HepG2 (cell line): ENCODE results near the gene CACNA1D. TPM values are rescaled to one million over a fixed set of nuclear protein-coding genes. Genes with fewer than 3 reads are reported as not detected.

Experiments
- ATAC-seq: fragments of 200-7000 bp; cut with Tn5 transposase; 3 replicates; pipeline ENCODE4 v1.9.1; 2020; ENCODE audit warnings: mild to moderate bottlenecking, moderate library complexity
- BruUV-seq: library from RNA; stranded (reverse); fragments of 400-500 nt; replicated peaks from 2 replicates; lab custom pipeline; 2021; lab: Mats Ljungman, UMichigan
- CTCF ChIA-PET: fragments of 300-600 bp; formaldehyde crosslinking; extraction: SDS; loops from one replicate; lab custom pipeline; 2021; ENCODE audit warnings: low total read pairs, inconsistent platforms, low intra/inter-chr PET ratio; lab: Yijun Ruan, JAX
- POLR2A ChIA-PET: fragments of 350-600 bp; sonication (Branson Sonifier 250); formaldehyde crosslinking; loops from one replicate; lab custom pipeline; 2020; ENCODE audit warnings: antibody characterized with exemption, inconsistent platforms; lab: Yijun Ruan, JAX
- DNase-seq: peaks from one replicate; pipeline ENCODE4 v3.0.0-alpha.2; 2015; ENCODE audit warnings: low spot score
- FAIRE-seq: peaks from 3 replicates; lab custom pipeline; 2011; peaks lifted over from hg19 to GRCh38; lab: Jason Lieb, UNC
- H2AFZ ChIP-seq: one replicate; pipeline ENCODE4 v1.6.1; 2011; ENCODE audit warnings: low read length, inconsistent platforms
- H3K27ac ChIP-seq: fragments of 300-600 bp; 3 replicates; pipeline ENCODE4 v1.8.0; 2011; ENCODE audit warnings: mixed run types, mild to moderate bottlenecking, mixed read lengths, low read length, inconsistent platforms; ENCODE audit not compliant: insufficient read depth; ENCODE audit errors: extremely low read length
- H3K27me3 ChIP-seq, 2 experiments: fragments of 200-600 bp in 1 of 2; 2 replicates in 1 of 2; 3 replicates in 1 of 2; pipeline versions ENCODE4 v1.6.0 to v1.8.0; 2011; ENCODE audit warnings: low read length in 2 of 2, mild to moderate bottlenecking in 2 of 2, moderate library complexity in 2 of 2, inconsistent platforms in 1 of 2; ENCODE audit not compliant: insufficient read depth in 2 of 2, control insufficient read depth in 1 of 2
- H3K36me3 ChIP-seq, 2 experiments: fragments of 200-600 bp in 1 of 2; replicated peaks in 1 of 2; 2 replicates in 1 of 2; 3 replicates in 1 of 2; pipeline versions ENCODE4 v1.5.1 to v1.8.0; 2011; ENCODE audit warnings: low read length in 2 of 2, inconsistent platforms in 1 of 2; ENCODE audit not compliant: insufficient read depth in 2 of 2, control insufficient read depth in 1 of 2
- H3K4me1 ChIP-seq: 2 replicates; pipeline ENCODE4 v1.5.1; 2012; ENCODE audit warnings: low read length, inconsistent platforms; ENCODE audit not compliant: insufficient read depth
- H3K4me2 ChIP-seq: 2 replicates; pipeline ENCODE4 v1.6.0; 2011; ENCODE audit warnings: low read depth, low read length, inconsistent platforms
- H3K4me3 ChIP-seq, 3 experiments: fragments of 200-600 bp in 1 of 3; sonication (generic), shearing (Covaris generic) in 1 of 3; replicated peaks in 1 of 3; 2 replicates each; pipeline ENCODE4 v1.5.1; 2011 to 2016; ENCODE audit warnings: low read length in 3 of 3, inconsistent platforms in 2 of 3, low read depth in 2 of 3, mild to moderate bottlenecking in 2 of 3, control low read depth in 1 of 3, mixed read lengths in 1 of 3; ENCODE audit not compliant: insufficient read depth in 1 of 3
- H3K79me2 ChIP-seq: one replicate; pipeline ENCODE4 v1.6.1; 2011; ENCODE audit warnings: low read length, inconsistent platforms; ENCODE audit not compliant: insufficient read depth
- H3K9ac ChIP-seq: 2 replicates; pipeline ENCODE4 v1.6.0; 2011; ENCODE audit warnings: mild to moderate bottlenecking, low read depth, low read length, inconsistent platforms; ENCODE audit not compliant: insufficient read depth
- H3K9me3 ChIP-seq: 2 replicates; pipeline ENCODE4 v1.5.1; 2012; ENCODE audit warnings: mild to moderate bottlenecking, low read length
- H4K20me1 ChIP-seq: 2 replicates; pipeline ENCODE4 v1.6.0; 2011; ENCODE audit warnings: inconsistent platforms, mild to moderate bottlenecking, low read length, moderate library complexity; ENCODE audit not compliant: insufficient read depth
- SMAD9 ChIP-seq: sonication (generic); formaldehyde crosslinking; IDR thresholded peaks from 2 replicates; pipeline ENCODE4 v1.5.1; 2020; ENCODE audit warnings: mild to moderate bottlenecking, missing genetic modification reagents
- TCF7 ChIP-seq: sonication (generic); IDR thresholded peaks from 2 replicates; pipeline ENCODE4 v1.6.1; 2016; ENCODE audit warnings: antibody characterized with exemption, low read depth
- ZBTB7A ChIP-seq: sonication (generic); formaldehyde crosslinking; IDR thresholded peaks from 2 replicates; pipeline ENCODE4 v1.8.0; 2022; ENCODE audit warnings: mild to moderate bottlenecking, missing genetic modification reagents
- ZFP36L2 ChIP-seq: sonication (generic); formaldehyde crosslinking; IDR thresholded peaks from 2 replicates; pipeline ENCODE4 v1.4.0; 2020; ENCODE audit warnings: missing genetic modification reagents
- WGBS: methylation state at CpG from one replicate; pipeline ENCODE4 v1.1.6; 2017; ENCODE audit warnings: low lambda C conversion rate; 5-methylcytosine and 5-hydroxymethylcytosine counted together
- in situ Hi-C: cut with HindIII; loops from 2 replicates; pipeline ENCODE4 v1.10.0; 2017; ENCODE audit warnings: low pct_unique_long_range_greater_than_20kb; ENCODE audit not compliant: extremely low pct_ligation_motif_present
- intact Hi-C: fragments of 100-400 bp; cut with micrococcal nuclease; formaldehyde crosslinking; loops from one replicate; pipeline ENCODE4 v1.10.0; 2022; ENCODE audit not compliant: unreplicated experiment
- polyA plus RNA-seq, 8 experiments: library from polyadenylated mRNA; depleted of rRNA in 3 of 8; stranded (reverse) in 7 of 8; unstranded in 1 of 8; fragments of >200 nt; fragmentation: Illumina TruSeq in 4 of 8; extraction: Trizol in 4 of 8; gene quantifications; 2 replicates each; pipeline versions ENCODE4 v1.2.1 to v1.2.3, GENCODE V29; 2011 to 2016; ENCODE audit warnings: low read depth in 4 of 8, missing spikeins in 1 of 8, mixed read lengths in 1 of 8; ENCODE audit not compliant: insufficient read depth in 1 of 8
- total RNA-seq, 5 experiments: library from RNA; depleted of rRNA; stranded (reverse); fragments of >200 nt; fragmentation: Illumina TruSeq; extraction: Trizol; gene quantifications; 2 replicates each; pipeline ENCODE4 v1.2.3, GENCODE V29; 2016; ENCODE audit warnings: low read depth in 1 of 5
- TF ChIP-seq, protein P1 (sequence below): sonication (generic); formaldehyde crosslinking; IDR thresholded peaks from 2 replicates; pipeline ENCODE4 v1.5.0; 2020; ENCODE audit warnings: missing genetic modification reagents
- TF ChIP-seq, protein P2 (sequence below): sonication (generic); formaldehyde crosslinking; IDR thresholded peaks from 2 replicates; pipeline ENCODE4 v1.5.1; 2020; ENCODE audit warnings: missing genetic modification reagents, mild to moderate bottlenecking, borderline replicate concordance
- TF ChIP-seq, protein P3 (sequence below): sonication (generic); formaldehyde crosslinking; IDR thresholded peaks from 2 replicates; pipeline ENCODE4 v1.4.0; 2020; ENCODE audit warnings: missing genetic modification reagents, low read depth, mild to moderate bottlenecking, borderline replicate concordance
- TF ChIP-seq, protein P4 (sequence below): sonication (generic); formaldehyde crosslinking; IDR thresholded peaks from 2 replicates; pipeline ENCODE4 v1.5.0; 2020; ENCODE audit warnings: mild to moderate bottlenecking, missing genetic modification reagents, borderline replicate concordance
- TF ChIP-seq, protein P5 (sequence below): sonication (generic); formaldehyde crosslinking; IDR thresholded peaks from 2 replicates; pipeline ENCODE4 v1.8.0; 2022; ENCODE audit warnings: missing genetic modification reagents, mild to moderate bottlenecking, moderate library complexity, borderline replicate concordance

CACNA1D gene
- total and polyA plus RNA-seq, 2 of the 13 experiments (the other 11 are each of a cell fraction or from before 2014, with no cell fraction given): 0.26 to 0.38 TPM

DNA sequence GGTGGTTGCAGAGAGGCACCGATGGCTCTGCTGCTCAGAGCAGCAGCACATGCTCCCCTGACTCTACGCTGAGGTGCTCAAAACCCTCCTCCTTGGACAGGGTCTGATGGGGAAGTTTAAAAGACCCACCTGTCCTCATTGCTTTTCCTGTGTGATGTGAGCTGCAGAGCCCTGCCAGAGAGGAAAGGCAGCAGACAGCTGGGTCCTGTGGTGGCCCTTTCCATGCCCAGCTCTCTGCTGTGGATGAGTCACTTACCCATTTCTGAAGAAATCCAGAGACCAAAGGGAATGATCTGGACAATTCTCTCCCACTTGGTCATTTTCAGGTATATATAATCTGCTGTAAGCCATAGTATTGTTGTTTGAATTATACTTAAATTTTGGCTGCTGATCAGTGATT is 230.2 kb downstream of the CACNA1D start:
- in situ Hi-C loops: no loop called here
- H3K79me2 ChIP-seq: no peaks in the 10 kb centered on the region
- FAIRE-seq: no peak
- H3K9ac ChIP-seq: no peak overlapping the region
- no peak overlapping the region for H3K27ac ChIP-seq
- no peak overlapping the region for H3K4me3 ChIP-seq
- CTCF ChIA-PET: no interaction called here
- DNase-seq: no peak
- 60% methylated on average over 2 of the region's 2 CpGs for WGBS
- no peak overlapping the region for H3K4me2 ChIP-seq
- BruUV-seq: no TSS peak
- TF ChIP-seq, protein P1, sequence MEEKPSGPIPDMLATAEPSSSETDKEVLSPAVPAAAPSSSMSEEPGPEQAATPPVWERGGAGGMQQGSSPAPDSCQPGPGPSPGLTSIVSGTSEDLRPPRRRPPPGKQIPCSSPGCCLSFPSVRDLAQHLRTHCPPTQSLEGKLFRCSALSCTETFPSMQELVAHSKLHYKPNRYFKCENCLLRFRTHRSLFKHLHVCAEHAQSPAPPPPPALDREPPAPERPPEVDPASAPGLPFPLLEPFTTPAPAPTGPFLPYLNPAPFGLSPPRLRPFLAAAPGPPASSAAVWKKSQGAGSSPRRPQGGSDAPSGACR (CRISPR knock-in tag): no peak
- TF ChIP-seq, protein P2, sequence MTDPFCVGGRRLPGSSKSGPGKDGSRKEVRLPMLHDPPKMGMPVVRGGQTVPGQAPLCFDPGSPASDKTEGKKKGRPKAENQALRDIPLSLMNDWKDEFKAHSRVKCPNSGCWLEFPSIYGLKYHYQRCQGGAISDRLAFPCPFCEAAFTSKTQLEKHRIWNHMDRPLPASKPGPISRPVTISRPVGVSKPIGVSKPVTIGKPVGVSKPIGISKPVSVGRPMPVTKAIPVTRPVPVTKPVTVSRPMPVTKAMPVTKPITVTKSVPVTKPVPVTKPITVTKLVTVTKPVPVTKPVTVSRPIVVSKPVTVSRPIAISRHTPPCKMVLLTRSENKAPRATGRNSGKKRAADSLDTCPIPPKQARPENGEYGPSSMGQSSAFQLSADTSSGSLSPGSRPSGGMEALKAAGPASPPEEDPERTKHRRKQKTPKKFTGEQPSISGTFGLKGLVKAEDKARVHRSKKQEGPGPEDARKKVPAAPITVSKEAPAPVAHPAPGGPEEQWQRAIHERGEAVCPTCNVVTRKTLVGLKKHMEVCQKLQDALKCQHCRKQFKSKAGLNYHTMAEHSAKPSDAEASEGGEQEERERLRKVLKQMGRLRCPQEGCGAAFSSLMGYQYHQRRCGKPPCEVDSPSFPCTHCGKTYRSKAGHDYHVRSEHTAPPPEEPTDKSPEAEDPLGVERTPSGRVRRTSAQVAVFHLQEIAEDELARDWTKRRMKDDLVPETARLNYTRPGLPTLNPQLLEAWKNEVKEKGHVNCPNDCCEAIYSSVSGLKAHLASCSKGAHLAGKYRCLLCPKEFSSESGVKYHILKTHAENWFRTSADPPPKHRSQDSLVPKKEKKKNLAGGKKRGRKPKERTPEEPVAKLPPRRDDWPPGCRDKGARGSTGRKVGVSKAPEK (CRISPR knock-in tag): no peak
- no peak for TF ChIP-seq ZBTB7A
- TF ChIP-seq, protein P3, sequence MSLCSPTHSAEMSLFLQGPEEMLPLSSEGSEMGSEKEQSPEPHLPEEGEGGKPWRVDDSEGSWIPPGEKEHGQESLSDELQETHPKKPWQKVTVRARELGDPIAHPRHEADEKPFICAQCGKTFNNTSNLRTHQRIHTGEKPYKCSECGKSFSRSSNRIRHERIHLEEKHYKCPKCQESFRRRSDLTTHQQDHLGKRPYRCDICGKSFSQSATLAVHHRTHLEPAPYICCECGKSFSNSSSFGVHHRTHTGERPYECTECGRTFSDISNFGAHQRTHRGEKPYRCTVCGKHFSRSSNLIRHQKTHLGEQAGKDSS (CRISPR knock-in tag): no peak
- no peak for TF ChIP-seq ZFP36L2 (CRISPR knock-in tag)
- no peak for TF ChIP-seq SMAD9 (CRISPR knock-in tag)
- TF ChIP-seq TCF7: no peak
- TF ChIP-seq, protein P4, sequence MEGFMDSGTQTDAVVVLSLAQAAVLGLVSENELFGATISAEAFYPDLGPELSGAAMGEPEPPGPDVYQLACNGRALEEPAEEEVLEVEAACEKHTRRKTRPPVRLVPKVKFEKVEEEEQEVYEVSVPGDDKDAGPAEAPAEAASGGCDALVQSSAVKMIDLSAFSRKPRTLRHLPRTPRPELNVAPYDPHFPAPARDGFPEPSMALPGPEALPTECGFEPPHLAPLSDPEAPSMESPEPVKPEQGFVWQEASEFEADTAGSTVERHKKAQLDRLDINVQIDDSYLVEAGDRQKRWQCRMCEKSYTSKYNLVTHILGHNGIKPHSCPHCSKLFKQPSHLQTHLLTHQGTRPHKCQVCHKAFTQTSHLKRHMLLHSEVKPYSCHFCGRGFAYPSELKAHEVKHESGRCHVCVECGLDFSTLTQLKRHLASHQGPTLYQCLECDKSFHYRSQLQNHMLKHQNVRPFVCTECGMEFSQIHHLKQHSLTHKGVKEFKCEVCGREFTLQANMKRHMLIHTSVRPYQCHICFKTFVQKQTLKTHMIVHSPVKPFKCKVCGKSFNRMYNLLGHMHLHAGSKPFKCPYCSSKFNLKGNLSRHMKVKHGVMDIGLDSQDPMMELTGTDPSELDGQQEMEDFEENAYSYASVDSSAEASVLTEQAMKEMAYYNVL (CRISPR knock-in tag): no peak
- TF ChIP-seq, protein P5, sequence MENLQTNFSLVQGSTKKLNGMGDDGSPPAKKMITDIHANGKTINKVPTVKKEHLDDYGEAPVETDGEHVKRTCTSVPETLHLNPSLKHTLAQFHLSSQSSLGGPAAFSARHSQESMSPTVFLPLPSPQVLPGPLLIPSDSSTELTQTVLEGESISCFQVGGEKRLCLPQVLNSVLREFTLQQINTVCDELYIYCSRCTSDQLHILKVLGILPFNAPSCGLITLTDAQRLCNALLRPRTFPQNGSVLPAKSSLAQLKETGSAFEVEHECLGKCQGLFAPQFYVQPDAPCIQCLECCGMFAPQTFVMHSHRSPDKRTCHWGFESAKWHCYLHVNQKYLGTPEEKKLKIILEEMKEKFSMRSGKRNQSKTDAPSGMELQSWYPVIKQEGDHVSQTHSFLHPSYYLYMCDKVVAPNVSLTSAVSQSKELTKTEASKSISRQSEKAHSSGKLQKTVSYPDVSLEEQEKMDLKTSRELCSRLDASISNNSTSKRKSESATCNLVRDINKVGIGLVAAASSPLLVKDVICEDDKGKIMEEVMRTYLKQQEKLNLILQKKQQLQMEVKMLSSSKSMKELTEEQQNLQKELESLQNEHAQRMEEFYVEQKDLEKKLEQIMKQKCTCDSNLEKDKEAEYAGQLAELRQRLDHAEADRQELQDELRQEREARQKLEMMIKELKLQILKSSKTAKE (CRISPR knock-in tag): no peak
- TF ChIP-seq, all 625 proteins: peak for 0
- peaks cover 11% of the 10 kb centered on the region for H3K4me1 ChIP-seq
- no peaks in the 10 kb centered on the region for H4K20me1 ChIP-seq
- H3K9me3 ChIP-seq: no peaks in the 10 kb centered on the region
- intact Hi-C loops: no loop called here
- ATAC-seq: no peak
- POLR2A ChIA-PET: no interaction called here
- H2AFZ ChIP-seq: no peak overlapping the region
- no peaks in the 10 kb centered on the region for H3K27me3 ChIP-seq
- H3K36me3 ChIP-seq: no peaks in the 10 kb centered on the region
